ENCODE measurements around the gene HPCAL1. TPM values are rescaled to one million over a fixed set of nuclear protein-coding genes. Genes with fewer than 3 reads are reported as not detected.
"Not testable (repeated sequence)": the region's sequence is repeated elsewhere in the genome, so short reads cannot be mapped to it uniquely, and the experiment has no call there.

Gene HPCAL1
- total RNA-seq, 4 donors from 2014 or later = 29.0 to 56.7 (median 34.5) TPM

DNA sequence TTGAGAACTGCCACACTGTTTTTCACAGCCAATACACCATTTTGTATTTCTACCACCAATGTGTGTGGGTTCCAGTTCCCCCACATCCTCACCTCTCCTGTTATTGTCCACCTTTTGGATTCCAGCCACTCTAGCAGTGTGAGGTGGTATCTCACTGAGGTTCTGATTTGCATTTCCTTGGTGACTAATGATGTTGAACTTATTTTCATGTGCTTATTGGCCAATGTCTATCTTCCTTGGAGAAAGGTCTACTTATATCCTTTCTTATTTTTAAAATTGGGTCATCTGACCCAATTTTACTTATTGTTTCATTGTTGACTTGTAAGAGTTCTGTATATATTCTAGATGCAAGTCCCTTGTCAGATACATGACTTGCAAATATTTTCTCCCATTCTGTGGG lies 9.1 kb upstream of the HPCAL1 start:
- DNase-seq (ENCODE audit: low spot score in 2 of 2) = no peak
- peaks cover 0 to 16% (median 0%) of the 10 kb centered on the region in 4 donors for H3K9me3 ChIP-seq
- no peak overlapping the region for H3K27ac ChIP-seq
- no peaks in the 10 kb centered on the region for H3K27me3 ChIP-seq
- peaks cover 0 to 6% (median 0%) of the 10 kb centered on the region in 4 donors for H3K4me1 ChIP-seq
- TF ChIP-seq EP300 (IDR thresholded peaks at IDR 0.05) = no peak
- H3K36me3 ChIP-seq = no peaks in the 10 kb centered on the region
- no peak overlapping the region for H3K4me3 ChIP-seq

GRCh38 chr2:10294077-10294476 lies 8.6 kb upstream of the HPCAL1 start:
- WGBS, 2 donors = 96% methylated on average over 1 of the region's 1 CpG
- DNase-seq (ENCODE audit: low spot score in 2 of 2) = no peak
- H3K9me3 ChIP-seq = peaks cover 0 to 20% (median 0%) of the 10 kb centered on the region in 4 donors
- TF ChIP-seq EP300 (IDR thresholded peaks at IDR 0.05) = no peak
- no peak for TF ChIP-seq POLR2A (IDR thresholded peaks at IDR 0.05)
- TF ChIP-seq CTCF (IDR thresholded peaks at IDR 0.05) = no peak
- H3K4me3 ChIP-seq = no peak overlapping the region
- H3K27me3 ChIP-seq = no peaks in the 10 kb centered on the region
- H3K27ac ChIP-seq = no peak overlapping the region
- H3K4me1 ChIP-seq = peaks cover 0 to 6% (median 0%) of the 10 kb centered on the region in 4 donors
- no peaks in the 10 kb centered on the region for H3K36me3 ChIP-seq

DNA sequence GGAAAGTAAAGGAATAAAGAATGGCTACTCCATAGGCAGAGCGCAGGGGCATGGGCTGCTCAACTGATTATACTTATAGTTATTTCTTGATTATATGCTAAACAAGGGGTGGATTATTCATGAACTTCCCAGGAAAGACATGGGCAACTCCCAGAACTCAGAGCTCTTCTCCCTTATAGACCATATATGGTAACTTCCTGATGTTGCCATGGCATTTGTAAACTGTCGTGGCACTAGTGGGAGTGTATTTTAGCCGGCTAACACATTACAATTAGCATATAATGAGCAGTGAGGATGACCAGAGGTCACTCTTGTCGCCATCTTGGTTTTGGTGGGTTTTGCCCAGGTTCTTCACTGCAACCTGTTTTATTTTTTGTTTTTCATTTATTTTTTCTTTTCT lies 7.1 kb upstream of the HPCAL1 start:
- DNase-seq (ENCODE audit: low spot score in 2 of 2); H3K27ac ChIP-seq; H3K36me3 ChIP-seq; H3K27me3 ChIP-seq; H3K4me1 ChIP-seq; H3K4me3 ChIP-seq: not testable (repeated sequence)
- H3K9me3 ChIP-seq = peaks cover 0 to 21% (median 0%) of the 10 kb centered on the region in 4 donors
- WGBS, 2 donors = 58 to 59% methylated on average over 4 of the region's 4 CpGs

DNA sequence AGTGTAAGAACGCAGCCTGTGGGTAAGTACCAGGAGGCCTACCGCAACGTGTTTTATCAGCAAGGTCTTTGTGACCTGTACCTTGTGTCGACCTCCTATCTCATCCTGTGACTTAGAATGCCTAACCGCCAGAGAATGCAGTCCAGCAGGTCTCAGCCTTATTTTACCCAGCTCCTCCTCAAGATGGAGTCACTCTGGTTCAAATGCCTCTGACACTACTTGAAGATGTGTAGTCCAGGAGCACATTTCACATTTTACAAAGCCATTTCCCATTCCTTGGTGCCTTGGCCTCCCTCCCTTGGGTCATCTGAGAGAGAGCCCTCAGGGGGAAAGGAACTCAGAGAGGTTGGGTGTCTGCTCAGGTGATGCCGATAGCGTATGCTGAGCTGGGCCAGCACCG lies 6.6 kb upstream of the HPCAL1 start:
- no peak overlapping the region for H3K4me3 ChIP-seq
- peaks cover 0 to 21% (median 0%) of the 10 kb centered on the region in 4 donors for H3K9me3 ChIP-seq
- no peak overlapping the region for H3K27ac ChIP-seq
- TF ChIP-seq CTCF (IDR thresholded peaks at IDR 0.05) (no peak), EP300 (IDR thresholded peaks at IDR 0.05) (no peak)
- H3K36me3 ChIP-seq = no peaks in the 10 kb centered on the region
- WGBS, 2 donors = 93 to 96% methylated on average over 8 of the region's 8 CpGs
- H3K27me3 ChIP-seq = no peaks in the 10 kb centered on the region
- peaks cover 0 to 6% (median 0%) of the 10 kb centered on the region in 4 donors for H3K4me1 ChIP-seq
- DNase-seq (ENCODE audit: low spot score in 2 of 2) = no peak

DNA sequence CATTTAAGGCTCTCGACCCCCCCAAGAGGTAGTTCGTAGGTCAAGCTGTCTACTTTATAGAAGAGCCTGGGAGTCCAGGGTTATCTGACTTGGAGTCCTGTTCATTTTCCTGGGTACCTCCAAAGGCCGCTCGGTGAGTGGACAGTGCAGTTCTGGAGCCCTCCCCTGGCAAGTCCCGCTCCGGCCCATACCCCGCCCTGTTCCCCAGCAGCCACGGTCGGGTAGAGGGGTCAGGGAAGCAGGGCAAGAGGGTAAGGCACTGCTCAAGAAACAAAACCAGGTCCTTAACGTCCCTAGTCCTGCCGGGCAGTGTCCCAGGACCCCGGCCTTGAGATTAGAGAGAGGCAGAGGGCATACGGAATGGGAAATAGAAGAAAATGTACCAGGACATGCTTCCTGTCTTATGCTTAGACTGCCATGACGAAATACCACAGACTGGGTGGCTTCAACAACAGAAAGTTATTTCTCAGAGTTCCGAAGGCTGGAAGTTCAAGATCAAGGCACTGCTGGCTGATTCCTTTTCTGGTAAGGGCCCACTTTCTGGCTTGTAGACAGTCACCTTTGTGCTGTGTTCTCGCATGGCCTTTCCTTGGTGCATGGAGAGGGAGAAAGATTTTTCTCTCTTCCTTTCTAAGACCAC lies 5.4 kb upstream of the HPCAL1 start:
- peaks cover 0 to 13% (median 4%) of the 10 kb centered on the region in 4 donors for H3K4me1 ChIP-seq
- no peaks in the 10 kb centered on the region for H3K36me3 ChIP-seq
- TF ChIP-seq EP300 (IDR thresholded peaks at IDR 0.05) (no peak), CTCF (IDR thresholded peaks at IDR 0.05) (no peak), POLR2A (IDR thresholded peaks at IDR 0.05) (no peak)
- H3K4me3 ChIP-seq = no peak overlapping the region
- no peak overlapping the region for H3K27ac ChIP-seq
- WGBS, 2 donors = 76 to 78% methylated on average over 16 of the region's 16 CpGs
- peaks cover 0 to 21% (median 0%) of the 10 kb centered on the region in 4 donors for H3K9me3 ChIP-seq
- DNase-seq (ENCODE audit: low spot score in 2 of 2) = no peak
- no peaks in the 10 kb centered on the region for H3K27me3 ChIP-seq

DNA sequence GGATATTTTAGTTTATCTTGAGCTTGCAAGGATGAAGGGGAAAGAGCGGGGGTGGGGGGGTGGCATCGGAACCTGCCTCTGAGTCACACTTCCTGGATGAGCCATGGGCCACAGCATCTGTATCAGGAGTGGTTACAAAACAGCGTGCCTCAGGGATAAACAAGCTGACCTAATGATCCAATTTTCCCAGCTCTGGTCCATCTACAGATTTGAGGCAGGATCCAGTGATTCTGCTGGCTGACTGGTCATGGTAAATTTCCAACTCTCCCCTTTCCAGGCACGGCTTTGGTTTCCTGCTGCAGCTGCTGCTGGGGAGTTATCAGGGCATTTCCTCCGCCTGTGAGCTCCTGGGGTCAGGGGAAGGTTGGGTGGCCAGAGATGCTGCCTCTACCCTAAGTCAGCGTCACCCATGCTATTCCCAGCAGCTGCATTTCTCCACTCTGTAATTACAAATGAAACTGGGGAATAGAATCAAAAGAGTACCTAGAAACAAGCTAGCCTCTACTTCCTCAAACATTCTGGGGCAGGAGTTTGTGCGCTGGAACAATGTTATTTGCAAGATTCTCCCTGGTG lies 4.7 kb upstream of the HPCAL1 start:
- DNase-seq (ENCODE audit: low spot score in 2 of 2) = peak in 1 of 2 donors; percentile 37
- TF ChIP-seq CTCF (IDR thresholded peaks at IDR 0.05) (no peak), EP300 (IDR thresholded peaks at IDR 0.05) (no peak), POLR2A (IDR thresholded peaks at IDR 0.05) (no peak)
- H3K4me1 ChIP-seq = peaks cover 0 to 14% (median 4%) of the 10 kb centered on the region in 4 donors
- no peak overlapping the region for H3K4me3 ChIP-seq
- peaks cover 0 to 21% (median 0%) of the 10 kb centered on the region in 4 donors for H3K9me3 ChIP-seq
- H3K27ac ChIP-seq = peak overlapping the region in 2 of 4 donors; percentile 52 to 73
- H3K36me3 ChIP-seq = no peaks in the 10 kb centered on the region
- WGBS, 2 donors = 50 to 57% methylated on average over 6 to 7 of the region's 7 CpGs
- H3K27me3 ChIP-seq = no peaks in the 10 kb centered on the region

DNA sequence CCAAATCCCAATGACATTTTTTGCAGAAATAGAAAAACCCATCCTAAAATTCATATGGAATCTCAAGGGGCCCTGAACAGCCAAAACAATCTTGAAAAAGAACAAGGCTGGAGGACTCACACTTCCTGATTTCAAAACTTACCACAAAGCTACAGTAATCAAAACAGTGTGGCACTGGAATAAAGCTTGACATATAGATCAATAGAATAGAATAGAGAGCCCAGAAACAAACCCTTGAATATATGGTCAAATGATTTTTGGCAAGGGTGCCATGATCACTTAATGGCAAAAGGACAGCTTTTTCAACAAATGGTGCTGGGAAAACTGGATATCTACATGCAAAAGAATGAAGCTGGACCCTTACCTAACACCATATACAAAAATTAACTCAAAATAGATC lies 3.9 kb upstream of the HPCAL1 start:
- not testable (repeated sequence) for DNase-seq (ENCODE audit: low spot score in 2 of 2); H3K27me3 ChIP-seq; H3K36me3 ChIP-seq; H3K4me3 ChIP-seq
- Histone ChIP-seq H3K9me3 (peaks cover 0 to 17% (median 0%) of the 10 kb centered on the region in 4 donors), H3K27ac (peak overlapping the region in 1 of 4 donors; percentile 73), H3K4me1 (peaks cover 0 to 22% (median 7%) of the 10 kb centered on the region in 4 donors)

Data from tibial nerve (tissue), 4 donors.